Measurements from ENCODE around the gene ABHD14A. TPM values are rescaled to one million over a fixed set of nuclear protein-coding genes. Genes with fewer than 3 reads are reported as not detected.

The ABHD14A gene
- total and polyA plus RNA-seq, 2 of the 13 experiments (the other 11 are each of a cell fraction or from before 2014, with no cell fraction given), result 29.5 to 46.9 TPM

DNA sequence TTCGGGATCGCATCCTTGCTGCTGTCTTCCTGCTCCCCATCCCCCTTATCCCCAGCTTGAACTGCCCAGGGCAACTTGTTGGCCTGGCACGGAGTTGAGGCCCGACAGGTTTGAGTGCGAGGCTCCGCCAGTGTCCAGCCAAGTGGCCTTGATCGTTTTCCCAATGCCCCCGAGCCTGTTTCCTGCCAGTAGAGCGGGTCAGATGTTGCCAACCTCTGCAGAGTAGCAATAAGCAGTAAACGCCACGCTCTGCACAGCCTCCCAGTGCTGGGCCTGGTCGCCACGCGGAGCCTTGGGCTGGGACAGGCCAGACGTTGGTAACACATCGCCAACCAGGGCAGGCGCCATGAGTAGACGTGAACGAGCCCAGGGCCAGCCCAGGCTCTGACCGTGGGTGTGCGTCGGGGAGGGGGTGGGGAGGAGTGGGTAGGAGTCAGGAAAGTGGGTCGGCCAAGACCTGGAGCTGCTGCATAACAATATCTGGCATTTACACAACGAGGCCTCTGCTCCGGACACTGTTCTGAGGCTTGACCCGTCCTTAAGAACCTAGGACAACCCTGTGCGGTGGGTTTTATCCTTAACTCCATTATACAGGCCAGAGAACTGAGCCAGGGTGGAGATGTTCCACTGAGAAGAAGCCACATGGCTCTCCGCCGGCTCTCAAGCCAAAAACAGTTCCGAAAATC lies 444 bp upstream of the ABHD14A start (continued):
- TF ChIP-seq, protein P1, sequence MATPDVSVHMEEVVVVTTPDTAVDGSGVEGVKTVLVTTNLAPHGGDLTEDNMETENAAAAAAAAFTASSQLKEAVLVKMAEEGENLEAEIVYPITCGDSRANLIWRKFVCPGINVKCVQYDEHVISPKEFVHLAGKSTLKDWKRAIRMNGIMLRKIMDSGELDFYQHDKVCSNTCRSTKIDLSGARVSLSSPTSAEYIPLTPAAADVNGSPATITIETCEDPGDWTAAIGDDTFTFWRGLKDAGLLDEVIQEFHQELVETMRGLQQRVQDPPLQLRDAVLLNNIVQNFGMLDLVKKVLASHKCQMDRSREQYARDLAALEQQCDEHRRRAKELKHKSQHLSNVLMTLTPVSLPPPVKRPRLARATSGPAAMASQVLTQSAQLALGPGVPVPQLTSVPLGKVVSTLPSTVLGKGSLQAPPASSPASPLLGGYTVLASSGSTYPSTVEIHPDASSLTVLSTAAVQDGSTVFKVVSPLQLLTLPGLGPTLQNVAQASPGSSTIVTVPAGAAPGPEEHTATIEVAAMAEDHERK (CRISPR knock-in tag; IDR thresholded peaks at IDR 0.05; ENCODE audit: low read depth), result no peak
- no peak for TF ChIP-seq DMAP1 (CRISPR knock-in tag; IDR thresholded peaks at IDR 0.05)
- no peak for TF ChIP-seq NAIF1 (CRISPR knock-in tag; IDR thresholded peaks at IDR 0.05; ENCODE audit: borderline replicate concordance)
- TF ChIP-seq PCBP1 (IDR thresholded peaks at IDR 0.05; ENCODE audit: borderline replicate concordance, low read depth, low read length), result 0 out of 2 replicates have a peak, but pooled peaks have one; percentile 18
- TF ChIP-seq ZNF501 (CRISPR knock-in tag; IDR thresholded peaks at IDR 0.05), result peak; percentile 32; the same call in 1 of the 2 replicates
- TF ChIP-seq, protein P2, sequence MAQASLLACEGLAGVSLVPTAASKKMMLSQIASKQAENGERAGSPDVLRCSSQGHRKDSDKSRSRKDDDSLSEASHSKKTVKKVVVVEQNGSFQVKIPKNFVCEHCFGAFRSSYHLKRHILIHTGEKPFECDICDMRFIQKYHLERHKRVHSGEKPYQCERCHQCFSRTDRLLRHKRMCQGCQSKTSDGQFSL (CRISPR knock-in tag; IDR thresholded peaks at IDR 0.05), result no peak
- TF ChIP-seq RFX3 (CRISPR knock-in tag; IDR thresholded peaks at IDR 0.05), result no peak
- TF ChIP-seq MXD4 (CRISPR knock-in tag; IDR thresholded peaks at IDR 0.05), result no peak
- TF ChIP-seq, protein P3, sequence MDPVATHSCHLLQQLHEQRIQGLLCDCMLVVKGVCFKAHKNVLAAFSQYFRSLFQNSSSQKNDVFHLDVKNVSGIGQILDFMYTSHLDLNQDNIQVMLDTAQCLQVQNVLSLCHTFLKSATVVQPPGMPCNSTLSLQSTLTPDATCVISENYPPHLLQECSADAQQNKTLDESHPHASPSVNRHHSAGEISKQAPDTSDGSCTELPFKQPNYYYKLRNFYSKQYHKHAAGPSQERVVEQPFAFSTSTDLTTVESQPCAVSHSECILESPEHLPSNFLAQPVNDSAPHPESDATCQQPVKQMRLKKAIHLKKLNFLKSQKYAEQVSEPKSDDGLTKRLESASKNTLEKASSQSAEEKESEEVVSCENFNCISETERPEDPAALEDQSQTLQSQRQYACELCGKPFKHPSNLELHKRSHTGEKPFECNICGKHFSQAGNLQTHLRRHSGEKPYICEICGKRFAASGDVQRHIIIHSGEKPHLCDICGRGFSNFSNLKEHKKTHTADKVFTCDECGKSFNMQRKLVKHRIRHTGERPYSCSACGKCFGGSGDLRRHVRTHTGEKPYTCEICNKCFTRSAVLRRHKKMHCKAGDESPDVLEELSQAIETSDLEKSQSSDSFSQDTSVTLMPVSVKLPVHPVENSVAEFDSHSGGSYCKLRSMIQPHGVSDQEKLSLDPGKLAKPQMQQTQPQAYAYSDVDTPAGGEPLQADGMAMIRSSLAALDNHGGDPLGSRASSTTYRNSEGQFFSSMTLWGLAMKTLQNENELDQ (CRISPR knock-in tag; IDR thresholded peaks at IDR 0.05; ENCODE audit: borderline replicate concordance), result no peak
- TF ChIP-seq ZFX (CRISPR knock-in tag; IDR thresholded peaks at IDR 0.05; ENCODE audit: low read depth), result peak; percentile 62; the same call in 1 of the 2 replicates
- peak; percentile 30; the same call in 1 of the 2 replicates for TF ChIP-seq ZFP90 (CRISPR knock-in tag; IDR thresholded peaks at IDR 0.05; ENCODE audit: borderline replicate concordance)
- peak; percentile 81 for TF ChIP-seq AGO2 (optimal IDR thresholded peaks at IDR 0.05; ENCODE audit: low read depth, low read length)
- TF ChIP-seq, protein P4, sequence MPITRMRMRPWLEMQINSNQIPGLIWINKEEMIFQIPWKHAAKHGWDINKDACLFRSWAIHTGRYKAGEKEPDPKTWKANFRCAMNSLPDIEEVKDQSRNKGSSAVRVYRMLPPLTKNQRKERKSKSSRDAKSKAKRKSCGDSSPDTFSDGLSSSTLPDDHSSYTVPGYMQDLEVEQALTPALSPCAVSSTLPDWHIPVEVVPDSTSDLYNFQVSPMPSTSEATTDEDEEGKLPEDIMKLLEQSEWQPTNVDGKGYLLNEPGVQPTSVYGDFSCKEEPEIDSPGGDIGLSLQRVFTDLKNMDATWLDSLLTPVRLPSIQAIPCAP (CRISPR knock-in tag; IDR thresholded peaks at IDR 0.05; ENCODE audit: low read depth), result no peak
- TF ChIP-seq ZNF138 (CRISPR knock-in tag; IDR thresholded peaks at IDR 0.05; ENCODE audit: low read depth), result no peak
- TF ChIP-seq RFX5 (IDR thresholded peaks at IDR 0.05; ENCODE audit: low read depth, low read length), result peak; percentile 42; the same call in 1 of the 2 replicates
- TF ChIP-seq FOXM1 (CRISPR knock-in tag; IDR thresholded peaks at IDR 0.05), result no peak
- no peak for TF ChIP-seq CEBPG (CRISPR knock-in tag; IDR thresholded peaks at IDR 0.05)
- TF ChIP-seq, protein P5, sequence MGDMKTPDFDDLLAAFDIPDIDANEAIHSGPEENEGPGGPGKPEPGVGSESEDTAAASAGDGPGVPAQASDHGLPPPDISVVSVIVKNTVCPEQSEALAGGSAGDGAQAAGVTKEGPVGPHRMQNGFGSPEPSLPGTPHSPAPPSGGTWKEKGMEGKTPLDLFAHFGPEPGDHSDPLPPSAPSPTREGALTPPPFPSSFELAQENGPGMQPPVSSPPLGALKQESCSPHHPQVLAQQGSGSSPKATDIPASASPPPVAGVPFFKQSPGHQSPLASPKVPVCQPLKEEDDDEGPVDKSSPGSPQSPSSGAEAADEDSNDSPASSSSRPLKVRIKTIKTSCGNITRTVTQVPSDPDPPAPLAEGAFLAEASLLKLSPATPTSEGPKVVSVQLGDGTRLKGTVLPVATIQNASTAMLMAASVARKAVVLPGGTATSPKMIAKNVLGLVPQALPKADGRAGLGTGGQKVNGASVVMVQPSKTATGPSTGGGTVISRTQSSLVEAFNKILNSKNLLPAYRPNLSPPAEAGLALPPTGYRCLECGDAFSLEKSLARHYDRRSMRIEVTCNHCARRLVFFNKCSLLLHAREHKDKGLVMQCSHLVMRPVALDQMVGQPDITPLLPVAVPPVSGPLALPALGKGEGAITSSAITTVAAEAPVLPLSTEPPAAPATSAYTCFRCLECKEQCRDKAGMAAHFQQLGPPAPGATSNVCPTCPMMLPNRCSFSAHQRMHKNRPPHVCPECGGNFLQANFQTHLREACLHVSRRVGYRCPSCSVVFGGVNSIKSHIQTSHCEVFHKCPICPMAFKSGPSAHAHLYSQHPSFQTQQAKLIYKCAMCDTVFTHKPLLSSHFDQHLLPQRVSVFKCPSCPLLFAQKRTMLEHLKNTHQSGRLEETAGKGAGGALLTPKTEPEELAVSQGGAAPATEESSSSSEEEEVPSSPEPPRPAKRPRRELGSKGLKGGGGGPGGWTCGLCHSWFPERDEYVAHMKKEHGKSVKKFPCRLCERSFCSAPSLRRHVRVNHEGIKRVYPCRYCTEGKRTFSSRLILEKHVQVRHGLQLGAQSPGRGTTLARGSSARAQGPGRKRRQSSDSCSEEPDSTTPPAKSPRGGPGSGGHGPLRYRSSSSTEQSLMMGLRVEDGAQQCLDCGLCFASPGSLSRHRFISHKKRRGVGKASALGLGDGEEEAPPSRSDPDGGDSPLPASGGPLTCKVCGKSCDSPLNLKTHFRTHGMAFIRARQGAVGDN (CRISPR knock-in tag; IDR thresholded peaks at IDR 0.05), result peak; percentile 50; the same call in 1 of the 2 replicates
- TF ChIP-seq ZNF891 (CRISPR knock-in tag; IDR thresholded peaks at IDR 0.05), result peak; percentile 16; the same call in 1 of the 2 replicates
- TF ChIP-seq HNRNPH1 (optimal IDR thresholded peaks at IDR 0.05; ENCODE audit: low read depth, low read length), result no peak

All from HepG2 (cell line).